Fibroblast of lung (primary cell): ENCODE data around the gene IFIT2.

Experiments
- CTCF ChIP-seq, 2 donors: IDR thresholded peaks in 1 of 2; conservative IDR thresholded peaks in 1 of 2; 1 replicate in 1 of 2; 2 replicates in 1 of 2; pipeline ENCODE4 v1.5.1; 2011 to 2012; ENCODE audit warnings: low read length in 2 of 2, control low read depth in 1 of 2, inconsistent platforms in 1 of 2, low read depth in 1 of 2, mild to moderate bottlenecking in 1 of 2
- EZH2 ChIP-seq: IDR thresholded peaks from 2 replicates; pipeline ENCODE4 v1.5.1; 2012; ENCODE audit warnings: low read length, control low read depth, mild to moderate bottlenecking; ENCODE audit errors: missing control alignments

- TF ChIP-seq CTCF (conservative IDR thresholded peaks at IDR 0.05 in 1 of 2, IDR thresholded peaks at IDR 0.05 in 1 of 2; ENCODE audit: low read depth in 1 of 2, low read length in 2 of 2) (no peak), EZH2 (no peak)
These were observed 6.9 kb downstream of the IFIT2 start for GRCh38 chr10:89308736-89309135.
